Neural progenitor cell (in vitro differentiated cells): ENCODE results near the gene THAP4.

Source experiments
- EZH2 ChIP-seq: fragments of 200-600 bp; sonication (generic); IDR thresholded peaks from 2 replicates; pipeline ENCODE4 v1.6.1; 2017; ENCODE audit warnings: antibody characterized with exemption, mild to moderate bottlenecking, moderate library complexity
- EZH2phosphoT487 ChIP-seq: fragments of 200-600 bp; sonication (generic); IDR thresholded peaks from 2 replicates; pipeline ENCODE4 v1.6.1; 2017; ENCODE audit warnings: antibody characterized with exemption
- TF ChIP-seq, protein P1 (sequence below): fragments of 200-600 bp; sonication (generic); IDR thresholded peaks from 2 replicates; pipeline ENCODE4 v1.5.1; 2017; ENCODE audit warnings: antibody characterized with exemption, mild to moderate bottlenecking

DNA sequence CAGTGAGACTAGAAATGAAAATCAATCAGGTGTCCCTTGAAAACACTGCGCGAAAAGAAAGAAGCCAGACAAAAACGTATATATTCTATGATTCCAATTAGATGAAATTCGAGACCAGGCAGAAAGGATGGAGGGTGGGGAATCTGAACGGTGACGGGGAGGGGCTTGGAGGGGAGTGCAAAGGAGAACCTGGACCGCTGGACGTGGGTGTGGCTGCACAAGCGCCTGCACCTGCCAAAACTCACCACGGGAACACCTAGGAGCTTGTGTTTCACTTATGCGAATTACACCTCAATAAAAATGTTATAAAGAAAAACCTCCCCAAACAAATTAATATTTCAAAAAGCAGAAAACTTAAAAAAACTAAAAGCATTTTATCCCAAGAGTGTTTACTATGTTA lies 21.9 kb downstream of the THAP4 start:
- no peak for TF ChIP-seq EZH2phosphoT487
- TF ChIP-seq, protein P1, sequence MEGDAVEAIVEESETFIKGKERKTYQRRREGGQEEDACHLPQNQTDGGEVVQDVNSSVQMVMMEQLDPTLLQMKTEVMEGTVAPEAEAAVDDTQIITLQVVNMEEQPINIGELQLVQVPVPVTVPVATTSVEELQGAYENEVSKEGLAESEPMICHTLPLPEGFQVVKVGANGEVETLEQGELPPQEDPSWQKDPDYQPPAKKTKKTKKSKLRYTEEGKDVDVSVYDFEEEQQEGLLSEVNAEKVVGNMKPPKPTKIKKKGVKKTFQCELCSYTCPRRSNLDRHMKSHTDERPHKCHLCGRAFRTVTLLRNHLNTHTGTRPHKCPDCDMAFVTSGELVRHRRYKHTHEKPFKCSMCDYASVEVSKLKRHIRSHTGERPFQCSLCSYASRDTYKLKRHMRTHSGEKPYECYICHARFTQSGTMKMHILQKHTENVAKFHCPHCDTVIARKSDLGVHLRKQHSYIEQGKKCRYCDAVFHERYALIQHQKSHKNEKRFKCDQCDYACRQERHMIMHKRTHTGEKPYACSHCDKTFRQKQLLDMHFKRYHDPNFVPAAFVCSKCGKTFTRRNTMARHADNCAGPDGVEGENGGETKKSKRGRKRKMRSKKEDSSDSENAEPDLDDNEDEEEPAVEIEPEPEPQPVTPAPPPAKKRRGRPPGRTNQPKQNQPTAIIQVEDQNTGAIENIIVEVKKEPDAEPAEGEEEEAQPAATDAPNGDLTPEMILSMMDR: no peak
- TF ChIP-seq EZH2: no peak
